Stimulated activated CD8-positive, alpha-beta memory T cell treated with anti-CD3 and anti-CD28 coated beads, Interleukin-7, amount 100 ng/mL, for 1 hour (primary cell): ENCODE results near the gene HDAC1.

Experiments
- DNase-seq, 2 donors: peaks; one replicate each; pipeline ENCODE4 v3.0.0-alpha.2; 2020; ENCODE audit warnings: low read depth in 2 of 2

HDAC1 gene

DNA sequence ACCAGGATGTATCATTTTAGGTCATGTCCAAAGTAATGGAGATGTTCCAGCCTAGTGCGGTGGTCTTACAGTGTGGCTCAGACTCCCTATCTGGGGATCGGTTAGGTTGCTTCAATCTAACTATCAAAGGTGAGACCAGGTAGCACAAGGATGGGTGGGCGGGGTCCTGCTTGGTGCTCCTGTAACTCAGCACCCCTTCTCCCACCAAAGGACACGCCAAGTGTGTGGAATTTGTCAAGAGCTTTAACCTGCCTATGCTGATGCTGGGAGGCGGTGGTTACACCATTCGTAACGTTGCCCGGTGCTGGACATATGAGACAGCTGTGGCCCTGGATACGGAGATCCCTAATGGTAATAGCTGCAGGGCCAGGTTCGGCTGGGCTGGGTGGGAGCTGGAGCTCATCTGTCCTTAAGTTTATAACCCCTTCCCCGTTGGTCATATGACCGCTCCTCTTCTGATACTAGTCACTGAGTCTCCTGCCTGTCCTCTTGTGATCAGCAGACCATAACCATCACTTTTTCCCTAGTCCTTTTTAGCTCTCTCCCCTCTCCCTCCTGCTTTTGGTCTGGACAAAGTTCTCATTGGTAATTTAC, 38.8 kb downstream of the HDAC1 start:
- DNase-seq = no peak

DNA sequence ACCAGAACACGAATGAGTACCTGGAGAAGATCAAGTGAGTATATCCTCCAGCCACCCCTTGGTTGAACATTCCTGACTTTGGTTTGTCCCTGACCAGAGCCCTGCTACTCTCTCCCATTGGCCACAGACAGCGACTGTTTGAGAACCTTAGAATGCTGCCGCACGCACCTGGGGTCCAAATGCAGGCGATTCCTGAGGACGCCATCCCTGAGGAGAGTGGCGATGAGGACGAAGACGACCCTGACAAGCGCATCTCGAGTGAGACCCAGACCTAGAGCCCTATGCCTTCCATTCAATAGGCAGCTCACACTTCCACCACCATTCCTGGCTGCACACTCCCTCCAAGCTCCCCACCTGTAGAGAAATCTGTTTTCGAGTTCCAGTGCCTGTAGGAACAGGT, 39.7 kb downstream of the HDAC1 start:
- no peak for DNase-seq

DNA sequence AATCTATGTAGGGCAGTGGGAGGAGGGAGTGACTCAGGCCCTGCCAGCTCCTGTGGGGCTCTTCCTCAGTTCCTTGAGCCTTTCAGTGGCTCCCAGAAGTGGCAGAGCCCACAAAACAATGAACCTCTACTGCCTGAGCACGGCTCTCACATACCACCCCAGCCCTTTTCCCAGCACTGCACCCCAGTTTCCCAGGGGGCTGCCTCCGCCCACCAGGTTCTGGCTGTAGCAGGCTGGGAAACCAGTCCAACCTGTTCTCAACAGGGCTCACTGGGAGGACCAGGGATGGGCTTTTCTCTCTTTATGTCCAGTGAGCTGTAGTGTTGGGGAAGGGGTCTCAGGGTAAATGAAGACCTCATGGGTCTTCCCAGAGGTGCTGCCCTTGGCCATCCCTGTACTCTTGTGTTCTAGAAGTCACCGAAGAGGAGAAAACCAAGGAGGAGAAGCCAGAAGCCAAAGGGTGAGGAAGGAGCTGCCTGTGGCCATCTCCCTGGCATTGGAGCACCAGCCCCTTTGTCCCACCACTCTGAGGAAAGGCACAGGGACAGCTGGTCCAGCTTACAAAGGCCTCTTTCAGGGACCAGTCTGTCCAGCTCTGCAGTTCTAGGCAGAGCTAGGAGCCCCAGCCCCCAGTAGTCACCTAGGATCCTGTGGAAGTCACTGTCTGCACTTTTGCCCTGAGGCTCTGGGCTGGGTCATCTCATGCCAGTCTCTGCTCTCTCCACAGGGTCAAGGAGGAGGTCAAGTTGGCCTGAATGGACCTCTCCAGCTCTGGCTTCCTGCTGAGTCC, 40.6 kb downstream of the HDAC1 start:
- no peak for DNase-seq

DNA sequence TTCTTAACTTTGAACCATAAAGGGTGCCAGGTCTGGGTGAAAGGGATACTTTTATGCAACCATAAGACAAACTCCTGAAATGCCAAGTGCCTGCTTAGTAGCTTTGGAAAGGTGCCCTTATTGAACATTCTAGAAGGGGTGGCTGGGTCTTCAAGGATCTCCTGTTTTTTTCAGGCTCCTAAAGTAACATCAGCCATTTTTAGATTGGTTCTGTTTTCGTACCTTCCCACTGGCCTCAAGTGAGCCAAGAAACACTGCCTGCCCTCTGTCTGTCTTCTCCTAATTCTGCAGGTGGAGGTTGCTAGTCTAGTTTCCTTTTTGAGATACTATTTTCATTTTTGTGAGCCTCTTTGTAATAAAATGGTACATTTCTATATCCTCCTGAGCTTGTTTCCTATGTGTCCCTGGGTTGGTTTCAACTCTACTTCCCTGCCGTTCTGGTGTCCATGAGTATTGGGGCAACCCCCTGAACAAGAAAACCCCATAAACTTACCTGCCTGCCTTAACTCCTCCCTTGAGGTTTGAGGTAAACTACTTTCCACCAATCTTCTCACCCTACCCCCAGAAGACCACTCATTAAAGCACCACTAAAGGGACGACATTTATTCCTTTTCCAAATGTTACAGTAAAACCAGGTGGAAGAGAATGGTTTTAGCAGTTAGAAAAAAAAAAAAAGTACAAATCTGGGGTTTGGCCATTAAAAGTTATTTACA, 41.5 kb downstream of the HDAC1 start:
- no peak for DNase-seq

DNA sequence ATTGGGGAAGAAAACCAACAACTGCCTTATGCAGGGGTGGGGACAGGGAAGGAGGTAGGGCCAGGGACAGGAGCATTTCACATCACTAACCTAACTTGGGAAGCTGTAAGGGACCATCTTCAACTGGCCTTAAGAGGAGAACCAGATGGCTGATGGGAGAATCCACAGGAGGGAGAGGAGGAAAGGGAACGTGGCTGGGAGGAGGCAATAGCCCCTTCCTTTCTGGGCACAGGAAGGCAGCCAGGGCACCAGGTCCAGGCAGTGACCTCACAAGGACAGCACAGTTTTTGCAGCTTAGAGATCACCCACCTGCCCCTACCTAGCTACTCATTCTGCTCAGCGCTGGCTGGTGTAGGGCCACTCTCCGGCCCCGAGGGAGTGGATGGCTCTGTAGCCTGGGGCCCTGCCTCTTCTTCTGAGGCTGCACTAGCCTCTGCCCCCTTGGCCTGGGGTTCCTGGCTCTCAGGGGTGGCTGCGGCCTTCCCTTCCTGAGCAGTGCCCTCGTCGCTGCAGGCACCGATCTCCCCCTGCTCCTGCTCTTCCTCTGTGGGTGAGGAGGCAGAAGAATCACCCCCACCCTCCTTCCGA, 42.5 kb downstream of the HDAC1 start:
- no peak for DNase-seq

DNA sequence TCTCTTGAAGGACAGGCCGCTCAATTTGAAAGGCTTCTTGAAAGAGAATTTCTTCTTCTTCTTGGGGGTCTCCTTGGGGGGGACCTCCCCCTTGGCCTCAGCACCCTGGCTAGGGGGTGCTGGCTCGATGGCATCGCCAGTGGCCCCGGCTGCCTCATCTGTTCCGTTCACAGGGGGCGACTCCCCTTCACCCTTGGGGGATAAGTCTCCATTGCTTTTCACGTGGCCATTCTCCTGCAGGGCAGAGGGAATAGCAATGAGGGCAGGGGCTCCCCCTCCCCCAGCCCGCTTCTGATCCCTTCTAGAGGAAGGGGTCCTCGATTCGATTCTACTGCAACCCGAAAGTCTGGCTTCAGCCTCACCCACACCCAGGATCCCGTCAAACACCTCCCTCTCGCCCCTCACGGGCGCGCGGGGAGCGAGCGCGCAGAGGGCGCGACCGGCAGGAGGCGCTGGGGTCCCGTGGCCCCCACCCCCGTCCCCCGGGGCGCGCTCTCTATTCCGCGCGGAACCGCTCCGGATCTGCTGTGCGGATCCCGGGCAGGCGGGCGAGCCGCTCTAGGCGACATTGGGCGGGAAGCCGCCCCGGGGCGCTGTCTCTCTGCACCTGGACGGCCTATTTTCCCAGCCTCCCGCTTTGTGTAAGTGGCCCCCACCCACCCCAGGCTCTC, 43.1 kb downstream of the HDAC1 start:
- peak; percentile 36 to 44 for DNase-seq

DNA sequence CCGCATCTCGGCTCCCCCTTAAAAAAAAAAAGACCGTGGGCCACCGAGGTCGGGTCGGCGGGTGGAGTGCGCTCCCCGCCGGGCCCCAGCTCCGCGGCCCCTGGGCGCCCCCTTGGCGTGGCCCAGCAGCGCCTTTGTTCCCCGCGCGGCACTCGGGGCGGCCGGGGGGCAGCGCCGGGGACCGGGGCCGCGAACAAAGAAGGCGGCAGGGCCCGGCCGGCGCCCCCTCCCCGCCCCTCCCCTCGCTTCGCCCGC, 43.6 kb downstream of the HDAC1 start:
- DNase-seq = no peak

DNA sequence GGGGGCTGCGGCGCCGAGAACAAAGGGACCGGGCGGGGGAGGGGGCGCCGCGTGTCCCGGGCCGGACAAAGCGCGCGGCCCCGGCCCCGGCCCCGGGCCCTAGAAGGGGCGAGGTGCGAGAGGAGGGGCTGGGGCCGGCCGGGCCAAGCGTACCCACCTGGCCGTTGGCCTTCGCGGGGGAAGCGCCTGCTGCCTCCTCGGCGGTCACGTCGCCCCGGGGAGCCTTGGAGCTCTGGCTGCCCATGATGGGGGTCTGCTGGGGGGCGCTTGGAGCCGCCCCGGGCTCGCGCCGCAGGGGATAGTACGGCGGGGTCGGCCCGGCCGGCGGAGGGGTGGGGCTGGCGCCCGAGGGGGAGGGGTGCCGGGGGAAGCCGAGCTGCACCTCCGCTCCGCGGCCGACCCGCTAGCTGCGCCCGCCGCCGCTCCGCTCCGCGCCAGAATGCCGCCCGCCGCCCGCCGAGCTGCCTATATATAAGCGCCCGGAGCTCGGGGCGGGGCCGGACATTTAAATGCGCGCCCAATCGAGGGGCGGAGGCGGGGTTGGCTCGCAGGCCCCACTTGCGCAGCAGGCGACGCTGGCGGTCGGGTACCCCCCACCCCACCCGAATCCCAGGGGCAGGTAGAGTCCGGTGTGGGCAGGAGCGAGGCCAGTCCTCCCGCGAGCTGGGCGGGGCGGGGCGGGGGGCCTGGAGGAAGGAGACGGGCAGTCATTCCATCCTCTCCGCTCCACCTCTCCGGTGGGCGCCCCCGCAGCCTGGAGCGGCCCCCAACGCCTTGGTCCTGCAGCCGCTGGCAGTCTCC, 44.1 kb downstream of the HDAC1 start, which contains the start of gene MARCKSL1:
TSS of gene MARCKSL1 (minus strand) at position 444 of the 801 bp plus-strand sequence. CDS start at position 244, 200 bp downstream.
- DNase-seq = peak; percentile 75 to 78

DNA sequence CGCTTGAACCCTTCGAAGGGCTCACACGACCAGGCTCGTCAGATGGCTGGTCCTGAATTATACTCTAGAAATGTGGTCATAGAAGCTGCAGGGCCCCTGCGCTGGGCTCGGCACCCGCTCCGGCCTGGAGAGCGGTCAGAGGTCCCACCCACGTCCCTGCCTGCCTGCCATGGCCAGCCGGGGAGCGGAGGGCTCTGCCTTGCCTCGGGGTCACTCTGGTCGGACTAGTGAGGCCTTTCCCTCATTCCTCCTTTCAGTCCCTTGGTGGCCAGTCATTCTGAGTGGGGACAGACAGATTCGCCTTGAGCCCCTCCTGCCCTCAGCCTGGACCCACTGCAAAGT, 44.7 kb downstream of the HDAC1 start:
- DNase-seq = no peak

DNA sequence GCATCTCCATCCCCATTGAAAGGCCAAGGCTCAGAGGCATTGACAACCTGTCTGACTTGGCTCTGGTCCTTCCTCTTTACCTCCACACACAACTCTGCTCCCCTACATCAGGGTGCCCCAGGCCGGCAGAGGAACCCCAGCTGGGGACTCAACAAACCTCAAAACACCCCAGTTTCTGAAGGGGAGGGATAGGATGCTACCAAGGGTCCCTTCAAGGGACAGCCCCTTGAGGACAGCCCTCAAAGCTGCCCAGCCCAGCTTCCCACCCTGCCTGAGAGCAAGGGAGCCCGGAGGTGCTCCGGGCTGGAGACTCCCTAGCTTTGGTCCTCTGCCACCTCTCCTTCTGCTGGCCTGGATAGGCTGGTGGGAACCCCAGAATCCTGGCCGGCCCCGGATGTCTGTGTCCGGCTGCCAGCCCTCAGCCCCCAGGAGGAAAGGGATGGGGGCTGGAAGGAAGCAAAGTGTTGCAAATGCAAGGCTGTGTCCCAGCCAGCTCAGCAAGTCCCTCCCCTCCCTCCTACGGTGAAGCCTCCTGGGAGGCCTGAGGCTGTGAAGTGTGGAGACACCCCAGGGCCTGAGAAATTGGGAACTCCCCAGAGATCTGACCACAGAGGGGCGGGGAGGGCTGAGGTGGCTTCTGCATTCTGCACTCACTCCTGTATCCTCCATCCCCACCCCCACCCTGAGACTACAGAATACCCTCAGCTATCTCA, 45.2 kb downstream of the HDAC1 start:
- peak in 1 of 2 donors; percentile 28 for DNase-seq

DNA sequence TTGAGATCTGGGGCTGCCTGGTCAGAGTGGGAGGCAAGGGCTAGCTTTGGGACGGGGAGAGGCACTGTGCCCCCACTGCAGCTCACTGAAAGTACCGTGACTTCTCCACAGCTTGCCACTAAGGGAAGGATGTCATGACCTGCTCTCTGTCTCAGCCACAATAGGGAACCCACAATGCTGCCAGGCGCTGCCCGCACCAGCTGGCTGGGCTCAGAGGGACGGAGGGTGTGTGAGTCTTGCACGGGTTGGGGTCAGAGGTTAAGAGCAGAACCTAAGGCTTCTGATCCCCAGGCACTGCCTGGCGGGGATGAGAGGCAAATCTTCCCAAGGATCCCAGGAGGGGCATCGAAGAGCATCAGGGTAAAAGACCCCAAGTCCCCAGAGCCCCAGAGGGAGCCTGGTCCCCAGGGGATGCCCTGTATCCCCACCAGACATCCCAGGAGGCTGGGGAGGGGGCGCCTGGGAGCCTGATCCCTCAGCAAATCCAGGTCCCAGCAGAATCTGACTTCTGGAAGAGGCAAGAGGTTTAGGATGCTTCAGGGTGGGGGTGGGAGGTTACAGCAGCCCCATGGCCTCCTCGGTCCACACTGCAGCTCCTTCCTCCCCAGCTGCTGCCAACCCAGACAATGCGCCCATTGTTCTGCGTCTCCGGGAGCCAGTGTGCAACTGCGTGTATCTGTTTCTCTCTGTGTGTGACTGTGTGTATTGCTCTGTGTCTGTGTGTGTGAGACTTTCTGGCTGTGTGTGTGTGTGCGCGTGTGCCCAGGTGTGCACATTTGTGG, 46.2 kb downstream of the HDAC1 start:
- no peak for DNase-seq

DNA sequence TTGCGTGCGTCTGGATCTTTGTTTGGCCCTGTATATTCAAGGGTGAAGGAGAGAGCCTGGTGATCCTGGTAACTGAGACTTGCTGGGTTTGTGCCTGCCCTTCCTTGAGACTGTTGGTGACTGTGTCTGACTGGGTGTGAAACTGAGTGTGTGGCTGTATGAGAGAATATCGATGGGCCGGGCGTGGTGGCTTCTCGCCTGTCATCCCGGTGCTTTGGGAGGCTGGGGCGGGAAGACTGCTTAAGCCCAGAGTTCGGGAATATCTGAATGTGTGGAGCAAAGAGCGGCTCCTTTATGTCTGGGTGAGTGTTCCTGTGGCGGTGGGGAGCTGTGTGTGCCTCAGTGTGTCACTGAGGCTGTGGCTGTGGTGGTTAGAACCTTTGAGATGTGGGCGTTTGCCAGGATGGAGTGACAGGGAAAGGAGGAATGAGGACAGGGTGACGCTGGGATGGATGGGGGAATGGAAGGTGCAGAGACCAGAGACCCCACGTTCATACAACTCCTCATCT, 46.8 kb downstream of the HDAC1 start:
- DNase-seq = no peak

DNA sequence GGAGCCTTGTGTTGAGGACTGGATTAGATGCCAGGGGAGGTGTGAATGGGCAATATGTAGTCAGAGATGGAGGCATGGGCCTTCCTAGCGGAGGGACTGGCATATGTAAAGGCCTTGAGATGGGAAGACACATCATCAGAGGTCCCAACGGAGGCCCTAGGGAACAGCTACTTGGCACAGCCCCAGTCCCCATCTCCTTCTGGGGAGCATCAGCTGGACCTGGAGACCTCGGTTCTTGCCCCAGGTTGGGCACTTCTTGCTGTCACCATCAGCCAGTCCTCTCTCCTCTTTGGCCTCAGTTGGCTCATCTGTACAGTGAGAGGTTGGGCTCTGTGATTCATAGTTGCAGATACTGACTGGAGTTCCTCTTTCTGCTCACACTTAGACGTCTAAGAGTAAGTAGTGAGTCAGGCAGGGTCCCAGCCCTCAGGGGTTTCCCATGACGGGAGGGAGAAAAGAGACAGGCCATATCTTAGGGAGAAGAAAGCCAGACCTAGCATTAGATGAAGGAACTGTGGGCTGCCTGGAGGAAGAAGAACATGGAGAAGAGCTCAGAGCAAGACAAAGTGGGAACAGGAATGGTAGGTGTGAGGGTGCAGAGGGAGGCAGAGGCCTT, 47.6 kb downstream of the HDAC1 start:
- DNase-seq = no peak

DNA sequence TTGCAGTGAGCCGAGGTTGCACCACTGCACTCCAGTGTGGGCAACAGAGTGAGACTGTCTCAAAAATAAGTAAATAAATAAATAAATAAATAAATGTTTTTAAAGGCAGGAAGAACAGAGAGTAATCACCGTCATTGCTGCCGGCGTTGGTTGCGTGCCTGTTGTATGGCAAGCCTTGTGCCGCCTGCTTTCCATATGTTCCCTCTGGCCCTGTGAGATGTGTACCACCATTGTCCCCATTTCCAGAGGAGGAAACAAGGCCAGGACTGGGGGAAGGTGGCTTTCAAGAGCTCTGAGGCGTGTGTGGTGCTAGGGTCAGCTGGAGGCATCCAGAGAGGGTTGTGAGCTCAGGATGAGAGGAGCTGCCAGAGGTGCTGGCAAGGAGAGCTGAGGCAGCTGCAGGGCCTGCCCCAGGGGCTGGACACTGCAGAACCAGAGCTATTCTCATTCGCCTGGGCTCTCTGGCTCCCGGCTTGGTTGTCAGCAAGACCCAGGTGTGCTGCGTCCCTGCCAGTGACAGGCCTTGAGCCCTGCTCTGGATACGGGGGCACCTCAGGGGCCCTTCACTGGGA, 49.4 kb downstream of the HDAC1 start:
- DNase-seq = no peak

DNA sequence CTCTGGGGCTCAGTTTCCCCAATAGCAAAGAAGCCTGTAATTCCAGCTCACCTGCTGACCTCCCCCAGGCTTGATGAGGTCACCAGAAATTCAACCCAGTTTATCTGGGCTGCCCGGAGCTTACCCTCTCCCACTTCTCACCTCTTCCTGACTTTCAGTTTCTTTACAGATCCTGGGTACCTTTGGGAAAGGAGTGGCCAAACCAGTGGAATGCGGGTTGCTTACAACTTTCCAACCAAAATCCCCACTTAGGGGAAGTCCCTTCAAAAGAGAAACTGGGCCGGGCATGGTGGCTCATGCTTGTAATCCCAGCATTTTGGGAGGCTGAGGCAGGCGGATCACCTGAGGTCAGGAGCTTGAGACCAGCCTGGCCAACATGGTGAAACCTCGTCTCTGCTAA, 50.1 kb downstream of the HDAC1 start:
- no peak for DNase-seq

DNA sequence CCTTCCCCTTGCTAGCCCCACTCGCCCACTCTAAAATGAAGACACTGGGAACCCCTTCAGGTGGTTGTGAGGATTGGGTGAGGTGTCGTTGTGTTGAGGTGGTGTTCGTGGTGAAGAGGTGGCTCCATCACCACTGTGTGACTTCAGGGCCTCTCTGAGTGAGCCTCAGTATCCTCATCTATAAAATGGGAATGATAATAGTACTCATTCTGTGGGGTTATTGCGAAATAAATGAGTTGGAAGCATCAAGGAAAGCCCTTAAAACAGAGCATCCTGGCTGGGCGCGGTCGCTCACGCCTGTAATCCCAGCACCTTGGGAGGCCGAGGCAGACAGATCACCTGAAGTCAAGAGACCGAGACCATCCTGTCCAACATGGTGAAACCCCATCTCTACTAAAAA, 50.8 kb downstream of the HDAC1 start:
- no peak for DNase-seq

DNA sequence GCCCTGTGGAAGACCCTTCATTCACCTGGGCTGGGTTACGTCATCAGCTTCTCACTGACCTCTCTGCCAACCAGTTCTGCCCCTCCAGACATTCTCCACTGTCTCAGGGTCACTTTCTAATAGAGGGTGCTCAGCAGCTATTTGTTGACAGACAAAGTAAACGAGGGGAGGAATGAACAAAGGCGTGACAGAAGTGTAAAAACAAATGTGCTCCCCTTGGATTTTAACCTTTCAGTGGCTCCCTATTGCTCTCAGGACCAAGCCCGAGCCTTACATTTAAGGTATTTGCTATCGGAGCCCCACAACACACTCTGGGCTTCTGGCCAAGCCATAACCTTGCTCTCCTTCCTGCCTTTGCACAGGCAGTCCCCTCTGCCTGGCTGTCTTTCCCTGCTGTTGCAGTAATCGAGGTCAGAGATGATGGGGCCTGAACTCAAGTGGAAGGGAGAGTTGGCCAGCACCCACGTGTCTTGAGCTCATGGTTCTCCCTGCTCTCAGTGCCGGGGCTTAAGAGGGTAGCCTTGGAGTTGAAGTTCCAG, 53.5 kb downstream of the HDAC1 start:
- no peak for DNase-seq

DNA sequence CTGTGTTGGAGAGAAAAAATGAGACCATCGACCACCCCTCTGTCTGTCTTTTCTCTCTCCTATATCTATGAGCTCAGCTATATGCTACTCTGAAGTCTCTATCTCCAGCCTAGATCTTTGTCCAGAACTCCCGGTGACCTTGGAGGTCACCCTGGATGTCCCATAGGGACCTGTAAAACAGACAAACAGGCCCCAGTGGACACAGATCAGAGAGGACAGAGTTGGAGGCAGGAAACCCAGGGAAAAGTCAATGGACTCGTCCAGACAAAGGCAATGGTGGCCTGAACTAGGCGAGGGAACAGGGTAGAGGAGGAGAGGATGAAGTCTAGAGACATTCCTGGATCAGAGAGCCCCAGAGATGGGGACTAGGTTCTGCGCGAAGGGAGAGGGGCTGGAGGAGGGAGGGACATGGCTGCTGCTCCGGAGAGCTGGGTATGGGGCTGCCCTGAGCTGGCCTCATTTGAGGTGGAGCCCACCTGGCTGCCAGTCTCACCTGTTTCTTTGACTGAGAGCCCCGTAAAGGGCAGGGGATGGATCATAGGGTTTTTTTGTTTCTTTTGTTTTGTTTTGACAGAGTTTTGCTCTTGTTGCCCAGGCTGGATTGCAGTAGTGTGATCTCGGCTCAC, 54.8 kb downstream of the HDAC1 start:
- DNase-seq = no peak
